ELR (cell line): ENCODE results near the gene DMRTC2.
"Not testable (repeated sequence)": the region's sequence is repeated elsewhere in the genome, so short reads cannot be mapped to it uniquely, and the experiment has no call there.

Source experiments
- DNase-seq: peaks from one replicate; pipeline ENCODE4 v3.0.0-alpha.2; 2015; ENCODE audit warnings: low read depth

DMRTC2 gene

DNA sequence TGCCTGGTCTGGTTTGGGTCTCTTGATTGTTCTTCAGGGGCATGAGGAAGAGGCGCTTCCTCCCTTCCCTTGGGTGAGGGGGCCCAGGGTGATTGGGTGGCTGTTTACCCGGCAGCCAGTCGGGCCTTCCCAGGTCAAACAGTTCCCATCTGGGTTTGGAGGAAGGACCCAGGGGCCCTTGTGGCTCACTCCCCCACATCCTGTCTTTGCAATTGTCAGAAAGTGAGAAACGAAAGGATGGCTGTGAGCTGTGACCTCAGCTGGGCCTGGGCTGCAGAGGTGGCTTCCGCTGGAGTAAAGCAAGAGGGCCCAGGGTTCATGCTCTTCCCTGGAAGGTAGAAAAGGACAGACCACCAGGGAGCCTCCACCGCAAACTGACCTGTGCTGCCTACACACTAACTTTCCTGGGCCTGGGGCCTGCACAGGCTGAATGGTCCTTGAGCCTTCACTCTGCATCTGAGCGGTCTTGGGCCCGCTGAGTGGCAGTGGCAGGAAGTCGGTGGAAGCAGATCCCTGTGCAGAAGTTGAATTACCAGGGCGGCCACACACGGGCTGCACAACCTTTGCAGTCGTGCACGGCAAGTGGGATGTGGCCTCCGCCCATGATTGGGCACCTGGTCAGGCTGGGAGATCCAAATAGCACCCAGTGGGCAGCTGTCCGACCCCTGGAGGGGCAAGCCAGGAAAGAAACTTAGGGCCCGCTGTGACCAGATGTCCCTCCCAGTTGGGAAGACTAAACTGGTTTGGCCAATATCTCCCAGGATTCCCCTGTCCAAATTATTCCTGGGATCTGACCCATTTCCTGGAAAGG is 26.9 kb downstream of the DMRTC2 start:
- DNase-seq = peak; percentile 38

DNA sequence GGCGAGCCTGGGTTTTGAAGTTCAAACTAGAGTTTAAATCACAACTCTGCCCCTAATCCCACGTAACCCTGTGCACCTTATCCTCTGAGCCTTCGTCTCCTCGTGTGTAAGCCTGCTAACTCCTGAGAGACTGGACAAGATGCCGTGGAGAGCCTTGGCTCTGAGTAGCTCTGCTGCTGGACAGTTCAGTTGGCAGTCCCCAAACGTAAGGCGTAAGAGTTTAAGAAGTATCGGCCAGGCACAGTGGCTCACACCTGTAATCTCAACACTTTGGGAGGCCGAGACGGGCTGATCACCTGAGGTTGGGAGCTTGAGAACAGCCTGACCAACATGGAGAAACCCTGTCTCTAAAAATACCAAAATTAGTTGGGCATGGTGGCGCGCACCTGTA is 27.5 kb downstream of the DMRTC2 start:
- peak; percentile 42 for DNase-seq

GRCh38 chr19:41872775-41873647 is 28.2 kb downstream of the DMRTC2 start:
- DNase-seq = peak; percentile 84

- not testable (repeated sequence) for DNase-seq
Measured at GRCh38 chr19:41875973-41876372, 31.1 kb downstream of the DMRTC2 start.

GRCh38 chr19:41876847-41877832 is 32.3 kb downstream of the DMRTC2 start, which contains the start of gene CD79A:
CD79A (plus strand) TSS chr19:41877279; CDS start chr19:41877305, 26 bp downstream.
- no peak for DNase-seq

DNA sequence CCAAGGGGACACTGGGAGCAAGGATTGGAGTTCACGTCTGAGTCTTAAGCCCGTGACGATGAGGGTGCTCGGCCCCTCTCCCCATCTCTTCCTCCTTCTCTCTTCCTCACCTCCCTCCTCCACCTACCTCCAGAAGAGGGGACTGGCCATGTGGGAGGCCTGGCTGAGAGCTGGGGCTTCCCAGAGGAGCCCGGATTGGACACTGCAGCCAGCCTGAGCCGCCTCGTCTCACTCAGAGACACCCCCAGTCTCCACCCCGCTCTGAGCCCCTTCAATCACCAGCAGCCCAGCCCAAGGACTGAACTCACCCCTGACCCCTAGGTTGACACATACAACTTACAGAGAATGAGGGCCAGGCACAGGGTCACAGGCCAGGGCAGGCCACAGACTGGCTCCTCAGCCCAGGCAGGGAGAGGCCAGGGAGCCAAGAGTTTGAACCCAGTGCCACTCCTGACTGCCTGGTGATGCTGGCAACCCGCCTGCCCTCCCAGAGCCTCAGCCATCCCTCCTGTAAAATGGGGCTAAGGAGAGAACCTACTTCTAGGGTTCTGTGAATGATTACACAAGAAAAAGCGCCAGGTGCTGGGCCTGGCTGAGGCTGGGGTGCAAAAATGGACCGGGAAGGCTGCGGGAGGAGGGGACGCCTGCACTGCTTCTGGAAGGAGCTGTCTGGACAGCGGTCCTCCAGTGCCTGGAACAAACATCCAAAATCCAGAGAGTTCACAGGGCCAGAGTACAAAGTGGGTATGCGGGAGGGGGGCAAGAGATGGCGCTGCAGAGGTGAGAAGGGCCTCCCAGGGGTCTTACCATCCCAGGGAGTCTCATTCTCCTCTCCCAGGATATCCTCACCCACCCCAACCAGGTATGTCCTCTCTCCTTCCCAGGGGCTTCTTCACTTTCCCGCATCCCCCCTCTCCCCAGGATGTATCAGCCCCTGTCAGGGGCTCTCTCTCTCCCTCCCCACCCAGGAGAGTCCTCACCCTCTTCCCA is 33.4 kb downstream of the DMRTC2 start:
- DNase-seq = no peak

DNA sequence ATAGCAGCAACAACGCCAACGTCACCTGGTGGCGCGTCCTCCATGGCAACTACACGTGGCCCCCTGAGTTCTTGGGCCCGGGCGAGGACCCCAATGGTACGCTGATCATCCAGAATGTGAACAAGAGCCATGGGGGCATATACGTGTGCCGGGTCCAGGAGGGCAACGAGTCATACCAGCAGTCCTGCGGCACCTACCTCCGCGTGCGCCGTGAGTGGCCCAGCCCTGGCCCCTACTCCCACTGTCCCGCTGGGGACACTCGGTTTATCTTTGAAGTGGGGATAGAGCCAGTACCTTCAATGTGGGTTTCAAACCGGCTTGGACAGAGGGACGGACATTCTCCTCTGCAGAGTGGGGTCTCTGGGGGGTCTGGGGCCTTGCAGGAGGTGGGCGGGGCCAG is 34.2 kb downstream of the DMRTC2 start:
- DNase-seq = no peak

GRCh38 chr19:41879670-41880328 is 35.0 kb downstream of the DMRTC2 start:
- no peak for DNase-seq

DNA sequence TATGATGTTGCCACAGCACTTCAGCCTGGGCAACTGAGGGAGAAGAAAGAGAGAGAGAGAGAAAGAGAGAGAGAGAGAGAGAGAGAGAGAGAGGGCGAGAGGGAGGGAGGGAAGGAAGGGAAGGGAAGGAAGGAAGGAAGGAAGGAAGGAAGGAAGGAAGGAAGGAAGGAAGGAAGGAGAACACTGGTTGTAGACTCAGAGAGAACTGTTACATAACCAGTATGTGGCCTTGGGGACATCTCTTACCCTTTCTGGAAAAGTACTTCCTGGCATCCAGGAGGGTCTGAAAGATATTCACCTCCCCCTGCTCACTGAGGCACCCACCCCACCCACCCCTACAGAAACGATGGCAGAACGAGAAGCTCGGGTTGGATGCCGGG is 35.5 kb downstream of the DMRTC2 start:
- DNase-seq = no peak

DNA sequence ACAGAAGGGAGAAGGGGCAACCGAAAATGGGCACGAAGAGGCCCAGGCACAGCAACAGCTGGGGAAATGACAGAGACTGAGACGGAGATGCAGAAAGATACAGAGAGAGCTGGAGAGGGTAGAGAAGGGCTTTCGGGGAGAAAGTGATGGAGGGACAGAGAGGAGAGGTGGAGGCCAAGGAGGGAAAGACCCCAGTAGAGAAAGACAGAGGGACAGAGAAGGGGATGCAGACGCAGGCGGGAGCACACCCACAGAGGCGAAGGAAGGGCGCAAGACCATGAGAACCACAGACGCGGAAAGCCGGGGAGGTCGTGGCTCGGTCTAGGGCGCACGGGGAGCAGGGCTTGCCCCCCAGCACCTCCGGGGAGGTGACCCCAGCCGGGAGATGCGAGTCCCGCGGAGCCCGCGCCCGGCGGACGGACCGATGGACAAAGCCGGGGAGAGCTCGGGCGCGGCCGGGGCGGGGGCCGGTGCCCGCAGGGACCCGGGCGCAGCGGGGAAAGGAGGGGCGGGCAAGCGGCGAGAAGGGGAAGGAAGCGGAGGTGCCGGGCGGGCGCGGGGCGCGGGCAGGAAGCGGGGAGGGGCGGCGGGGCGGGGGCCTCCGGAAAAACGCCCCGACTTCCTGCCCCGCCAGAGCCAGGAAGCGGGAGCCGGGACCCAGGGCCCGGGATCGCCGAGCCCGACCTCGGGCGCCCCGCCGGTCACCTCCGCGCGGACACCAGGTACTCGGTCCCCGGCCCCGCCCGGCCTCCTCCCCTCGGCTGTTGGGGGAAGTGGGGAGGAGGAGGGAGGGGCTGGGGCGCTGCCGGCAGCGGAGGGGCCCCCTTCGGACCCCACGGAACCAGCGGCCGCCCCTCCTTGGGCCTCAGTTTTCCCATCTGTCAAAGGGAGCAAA is 38.0 kb downstream of the DMRTC2 start, which contains the start of gene ARHGEF1:
ARHGEF1 (plus strand) TSS at position 617 of the 895 bp plus-strand sequence. CDS start 4,899 bp downstream, outside the sequence.
- DNase-seq = peak; percentile 63

DNA sequence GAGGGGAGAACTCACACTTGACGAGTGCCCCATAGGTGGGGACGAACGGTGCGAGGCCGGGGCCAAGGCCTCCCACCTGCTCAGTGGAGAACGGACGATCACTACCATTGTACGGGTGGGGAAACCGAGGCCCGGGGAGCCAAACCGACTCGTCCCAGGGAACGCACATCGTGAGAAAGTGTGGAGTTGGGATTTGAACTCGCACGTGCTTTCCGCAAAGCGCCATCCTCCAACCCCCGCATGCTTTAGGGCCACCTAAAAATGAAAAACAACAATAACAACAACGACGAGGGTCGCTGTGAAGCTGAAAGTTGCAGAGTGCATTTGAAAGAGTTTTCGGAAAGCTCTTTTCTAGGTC is 38.6 kb downstream of the DMRTC2 start:
- no peak for DNase-seq

- peak; percentile 98 for DNase-seq
Measured at GRCh38 chr19:41883821-41884733, 39.2 kb downstream of the DMRTC2 start.

DNA sequence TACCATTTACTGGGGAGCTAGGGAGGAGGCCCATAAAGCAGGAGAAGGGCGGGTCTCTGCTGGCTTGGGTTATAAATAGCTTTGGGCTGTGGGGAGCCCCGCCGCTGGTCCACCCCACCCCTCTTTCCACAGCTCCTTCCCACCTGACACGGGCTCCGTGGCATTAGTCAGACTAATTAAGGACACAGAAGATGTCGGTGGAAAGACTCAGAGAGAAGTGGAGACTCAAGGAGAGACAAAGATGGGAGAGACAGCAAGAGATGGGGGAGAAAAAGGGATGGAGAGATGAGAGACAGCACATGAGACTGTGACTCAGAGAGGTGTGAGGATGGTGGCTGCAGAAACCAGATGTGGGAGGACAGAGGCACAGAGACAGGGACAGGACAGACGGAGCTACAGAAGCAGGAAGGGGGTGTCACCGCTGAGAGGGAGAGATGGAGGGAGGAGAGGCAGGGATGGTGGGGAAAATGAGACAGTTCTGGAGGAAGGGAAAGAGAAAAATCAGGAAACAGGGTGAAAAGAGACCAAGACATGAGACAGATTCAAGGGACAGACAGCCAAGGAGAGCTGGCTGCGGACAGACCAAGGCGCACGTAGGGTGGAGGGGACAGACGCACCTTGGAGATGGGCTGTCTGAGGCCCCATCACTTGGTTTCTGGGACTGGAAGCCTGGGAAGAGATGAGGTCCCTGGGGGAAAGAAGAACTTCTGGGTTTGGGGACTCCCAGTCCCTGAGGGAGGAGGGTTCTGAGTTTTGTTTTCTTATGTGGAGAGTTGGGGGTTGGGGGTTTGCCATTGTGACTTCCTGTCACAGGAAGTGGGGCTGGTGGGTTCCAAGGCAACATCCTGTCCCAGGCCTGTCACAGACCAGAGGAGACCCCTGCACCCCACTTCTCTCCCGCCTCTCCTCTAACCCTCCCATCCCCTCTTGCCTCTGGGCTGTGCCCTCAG is 42.2 kb downstream of the DMRTC2 start:
- peak; percentile 36 for DNase-seq

DNA sequence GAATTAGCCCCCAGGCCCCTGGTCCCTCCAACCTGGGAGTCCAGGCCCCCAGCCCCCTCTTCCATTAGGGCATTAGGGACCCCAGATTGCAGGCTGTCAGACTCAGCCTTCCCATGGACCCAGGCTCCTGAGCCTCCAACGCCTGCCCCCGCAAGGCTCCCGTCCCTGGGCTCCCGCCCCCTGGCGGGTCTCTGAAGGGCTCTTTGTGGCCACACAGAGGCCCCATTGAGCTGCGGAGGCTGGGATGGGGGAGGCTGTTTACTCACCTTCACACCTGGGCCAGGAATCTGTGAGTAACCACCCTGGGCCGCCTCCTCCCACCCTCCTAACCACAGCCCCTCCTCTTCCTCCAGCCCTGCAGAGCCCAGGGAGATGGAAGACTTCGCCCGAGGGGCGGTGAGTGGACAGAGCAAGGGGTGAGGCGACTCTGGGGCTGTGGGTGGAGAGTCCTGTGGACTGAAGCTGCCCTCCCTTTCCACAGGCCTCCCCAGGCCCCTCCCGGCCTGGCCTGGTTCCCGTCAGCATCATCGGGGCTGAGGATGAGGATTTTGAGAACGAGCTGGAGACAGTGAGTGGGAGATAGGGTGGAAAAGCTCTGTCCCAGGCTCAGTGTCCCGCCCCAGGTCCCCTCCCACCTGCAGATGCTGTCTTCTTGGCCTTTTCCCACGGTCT is 43.0 kb downstream of the DMRTC2 start:
- DNase-seq = peak; percentile 96

DNA sequence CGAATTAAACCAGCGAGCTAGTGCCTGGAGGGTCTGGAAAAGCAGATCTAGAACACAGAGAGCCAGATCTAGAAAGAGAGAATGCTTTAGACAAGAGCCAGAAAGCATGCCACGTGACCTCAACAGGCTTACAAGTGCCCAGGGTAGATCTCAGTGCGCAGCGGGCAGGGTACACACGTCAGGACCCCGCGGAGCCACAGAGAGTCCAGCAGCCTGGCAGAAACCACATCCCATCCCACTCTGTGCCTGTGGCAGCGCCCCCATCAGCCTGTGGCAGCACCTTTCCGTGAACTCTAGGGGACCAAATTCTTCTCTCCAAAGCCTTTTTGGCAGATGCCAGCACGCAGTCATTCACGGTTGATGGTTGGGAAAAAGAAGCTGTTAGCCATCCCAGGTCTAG is 44.1 kb downstream of the DMRTC2 start:
- DNase-seq = no peak

DNA sequence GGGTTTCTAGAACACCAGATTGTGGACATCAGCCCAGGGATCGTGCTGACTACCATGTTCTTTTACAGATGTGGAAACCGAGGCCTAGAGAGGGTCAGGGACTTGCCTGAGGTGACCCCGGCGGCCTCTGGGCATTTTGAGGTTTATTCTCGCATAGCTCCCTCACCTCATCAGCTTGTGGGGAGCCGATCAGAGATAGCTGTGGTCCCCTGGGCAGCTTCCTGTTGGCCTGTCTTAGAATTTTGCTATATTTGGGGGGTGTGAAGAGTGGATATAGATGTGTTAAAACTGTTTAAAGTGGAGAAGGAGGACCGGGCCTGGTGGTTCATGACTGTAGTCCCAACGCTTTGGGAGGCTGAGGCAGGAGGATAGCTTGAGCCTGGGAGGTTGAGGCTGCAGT is 45.1 kb downstream of the DMRTC2 start:
- DNase-seq = no peak
